Activated gamma-delta T cell treated with Interleukin-2 at 50 U/mL for 16 hours (primary cell): ENCODE data around the gene SH3BP1.

Source experiments
- DNase-seq: peaks from one replicate; pipeline ENCODE4 v3.0.0-alpha.2; 2020

SH3BP1 gene

DNA sequence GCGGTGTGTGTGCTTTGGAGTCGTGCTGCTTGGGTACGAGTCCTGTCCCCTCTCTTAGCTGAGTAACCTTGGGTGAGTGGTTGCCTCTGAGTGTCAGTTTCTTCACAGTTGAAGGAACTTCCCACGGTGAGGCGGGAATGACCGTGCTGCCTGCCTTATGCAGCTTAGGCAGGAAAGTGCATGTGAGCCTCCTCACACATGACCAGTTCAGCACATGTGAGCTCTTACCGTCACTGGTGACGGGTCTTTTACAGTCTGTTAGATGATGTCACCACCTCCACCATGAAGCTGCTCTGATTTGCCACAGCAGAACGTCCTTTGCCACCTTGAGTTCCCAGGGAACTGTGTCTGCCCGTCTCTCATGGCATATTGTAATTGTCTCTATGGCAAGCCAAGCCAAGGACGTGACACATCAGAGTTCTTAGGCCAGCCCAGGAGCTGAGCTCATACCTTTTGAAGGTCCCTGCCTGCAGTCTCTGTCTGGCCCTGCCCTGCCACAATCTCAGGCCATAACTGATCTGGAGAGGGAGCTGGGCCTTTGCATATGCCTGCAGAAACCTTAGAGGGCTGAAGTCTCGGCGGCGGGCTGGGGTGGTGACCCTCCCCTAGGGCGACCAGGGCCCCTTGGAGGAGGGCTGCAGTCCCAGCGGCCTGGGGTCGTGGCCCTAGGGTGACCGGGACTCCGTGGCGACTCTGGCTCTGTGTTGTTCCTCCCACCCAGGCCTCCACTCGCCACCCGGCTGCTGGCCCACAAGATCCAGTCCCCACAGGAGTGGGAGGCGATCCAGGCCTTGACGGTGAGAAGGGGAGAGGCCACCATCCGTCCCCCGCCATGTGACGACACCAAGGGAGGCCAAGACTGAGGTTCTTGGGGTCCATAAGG, 23.0 kb upstream of the SH3BP1 start:
- DNase-seq: no peak

GRCh38 chr22:37617431-37617830, 22.0 kb upstream of the SH3BP1 start:
- DNase-seq: no peak

DNA sequence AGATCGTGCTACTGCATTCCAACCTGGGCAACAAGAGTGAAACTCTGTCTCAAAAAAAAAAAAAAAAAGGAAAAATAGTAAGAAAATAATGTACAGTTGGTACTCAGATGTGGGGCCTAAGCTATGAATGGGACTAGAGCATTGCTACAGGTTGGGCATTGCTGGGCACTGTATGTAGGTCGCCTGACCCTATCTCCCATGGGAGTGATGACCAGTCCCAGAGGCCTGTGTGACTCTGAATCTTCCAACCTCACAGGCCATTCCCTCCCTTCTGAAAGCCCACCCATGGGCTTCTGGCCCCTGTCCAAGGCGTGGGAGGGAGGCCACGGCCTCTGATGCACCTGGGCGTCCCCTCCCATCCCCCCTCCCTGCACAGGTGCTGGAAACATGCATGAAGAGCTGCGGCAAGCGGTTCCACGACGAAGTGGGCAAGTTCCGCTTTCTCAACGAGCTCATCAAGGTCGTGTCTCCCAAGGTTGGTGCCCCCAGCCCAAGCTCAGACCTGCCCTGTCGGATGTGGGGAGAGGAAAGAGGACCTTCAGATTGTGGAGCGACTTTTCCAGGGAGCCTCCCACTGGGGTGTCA, 21.3 kb upstream of the SH3BP1 start:
- DNase-seq: no peak

DNA sequence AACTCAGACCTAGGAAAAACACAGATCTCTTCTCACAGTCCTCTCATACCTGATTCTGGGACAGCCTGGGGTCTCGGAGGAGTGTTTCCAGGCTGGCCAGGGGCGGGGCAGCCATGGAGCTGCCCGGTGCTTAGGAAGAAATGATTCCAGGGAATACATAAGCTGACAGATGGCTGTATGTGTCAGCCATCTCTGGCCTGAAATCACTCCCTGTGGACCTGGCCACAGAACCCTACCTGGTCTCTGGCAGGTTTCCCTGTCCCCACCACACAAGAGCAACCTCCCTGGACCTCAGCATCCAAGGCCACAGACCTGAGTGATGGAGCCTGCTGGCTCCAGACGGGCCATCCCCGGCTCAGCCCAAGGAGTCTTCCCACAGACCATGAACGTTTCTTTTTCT, 20.8 kb upstream of the SH3BP1 start:
- DNase-seq: no peak

- no peak for DNase-seq
Observed at GRCh38 chr22:37619991-37620390, 19.5 kb upstream of the SH3BP1 start.

- DNase-seq: no peak
Observed at GRCh38 chr22:37621352-37621860, 18.1 kb upstream of the SH3BP1 start.

DNA sequence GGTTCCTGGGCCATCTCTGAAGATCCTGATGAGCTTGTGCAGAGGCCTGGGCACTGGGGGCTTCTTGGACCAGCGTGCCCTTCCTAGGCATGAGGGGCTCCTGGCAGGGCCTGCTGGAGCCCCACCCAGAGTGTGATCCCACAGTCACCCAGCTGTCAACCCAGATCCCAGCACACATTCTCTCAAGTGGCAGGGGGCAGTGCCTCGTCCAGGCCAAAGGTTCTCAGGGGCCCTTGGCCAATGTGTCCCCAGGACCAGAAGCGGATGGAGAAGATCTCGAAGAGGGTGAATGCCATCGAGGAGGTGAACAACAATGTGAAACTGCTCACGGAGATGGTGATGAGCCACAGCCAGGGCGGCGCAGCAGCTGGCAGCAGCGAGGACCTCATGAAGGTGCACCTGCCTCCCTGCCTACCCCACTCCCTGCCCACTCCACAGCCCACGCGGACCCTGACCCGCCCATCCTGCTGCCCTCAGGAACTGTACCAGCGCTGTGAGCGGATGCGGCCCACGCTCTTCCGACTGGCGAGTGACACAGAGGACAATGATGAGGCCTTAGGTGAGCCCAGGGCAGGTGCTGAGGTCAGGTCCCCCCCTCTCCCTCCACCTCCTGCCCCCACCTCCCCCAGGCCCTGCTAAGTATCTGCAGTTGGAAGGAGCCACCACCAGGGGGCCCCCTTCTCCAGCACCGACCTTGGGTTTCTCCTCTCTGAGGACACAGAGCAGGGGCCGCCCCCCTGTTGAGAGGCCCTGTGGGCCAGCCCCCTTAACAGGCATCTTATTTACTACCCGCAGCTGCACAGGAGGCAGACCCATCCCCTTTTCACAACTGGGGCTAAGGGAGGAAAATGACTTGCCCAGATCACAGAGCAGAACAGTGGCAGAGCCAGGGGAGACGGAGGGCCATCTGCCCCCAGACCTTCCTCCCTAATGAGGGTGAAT, 16.1 kb upstream of the SH3BP1 start:
- peak; percentile 84 for DNase-seq

GRCh38 chr22:37624017-37624365, 15.5 kb upstream of the SH3BP1 start:
- no peak for DNase-seq

DNA sequence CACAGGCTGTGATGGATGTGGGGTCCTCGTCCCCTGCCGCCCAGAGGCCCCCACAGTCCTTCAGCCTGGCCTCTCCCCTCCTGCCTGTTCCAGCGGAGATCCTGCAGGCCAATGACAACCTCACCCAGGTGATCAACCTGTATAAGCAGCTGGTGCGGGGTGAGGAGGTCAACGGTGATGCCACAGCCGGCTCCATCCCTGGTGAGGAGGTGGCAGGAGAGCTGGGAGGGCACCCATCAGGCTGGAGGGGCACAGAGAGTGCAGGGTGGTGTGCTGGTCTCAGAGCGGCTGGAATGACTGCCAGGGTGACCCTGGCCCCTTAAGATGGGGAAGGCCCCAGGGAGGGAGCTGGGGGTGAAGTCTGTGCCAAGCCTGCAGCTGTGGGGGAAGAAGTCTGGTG, 14.6 kb upstream of the SH3BP1 start:
- no peak for DNase-seq

GRCh38 chr22:37625737-37626136, 13.7 kb upstream of the SH3BP1 start:
- DNase-seq: no peak

DNA sequence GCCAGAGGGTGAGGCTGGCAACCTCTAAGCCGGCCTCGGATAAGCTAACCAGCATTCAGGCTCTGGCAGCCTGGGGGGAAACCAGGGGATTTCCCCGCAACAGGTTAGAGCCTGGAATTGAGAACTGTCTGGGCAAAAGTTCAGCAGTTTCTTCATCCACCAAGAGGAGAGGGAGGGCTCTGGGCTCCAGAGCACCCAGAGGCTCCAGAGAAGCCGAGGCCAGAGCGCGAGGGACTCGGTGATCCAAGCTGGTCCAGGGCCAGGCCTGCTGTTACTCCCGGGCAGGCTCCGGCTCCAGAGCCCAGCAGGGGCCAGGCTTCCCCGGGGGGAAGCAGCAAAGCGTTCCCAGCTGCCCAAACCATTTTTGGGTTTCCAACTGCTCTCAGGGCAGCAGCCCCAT, 13.3 kb upstream of the SH3BP1 start:
- no peak for DNase-seq

DNA sequence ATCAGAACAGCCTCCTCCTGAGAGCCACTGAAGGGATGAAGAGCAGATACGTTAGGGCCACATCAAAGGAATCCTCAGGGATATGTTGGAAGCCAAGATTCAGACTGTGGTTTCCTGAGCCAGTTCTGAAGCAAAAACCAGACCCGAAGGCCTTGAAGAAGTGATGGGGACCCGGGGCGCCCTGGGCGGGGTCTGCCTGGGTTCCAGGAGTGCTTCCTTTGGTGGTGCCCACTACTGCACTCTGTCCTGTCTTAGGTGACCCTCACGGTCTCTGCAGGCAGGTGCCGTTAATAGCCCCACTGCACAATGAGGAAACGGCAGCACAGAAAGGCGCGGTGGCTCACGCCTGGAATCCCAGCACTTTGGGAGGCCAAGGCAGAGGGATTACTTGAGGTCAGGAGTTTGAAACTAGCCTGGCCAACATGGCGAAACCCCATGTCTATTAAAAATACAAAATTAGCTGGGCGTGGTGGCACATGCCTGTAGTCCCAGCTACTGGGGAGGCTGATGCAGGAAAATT, 12.9 kb upstream of the SH3BP1 start:
- DNase-seq: no peak

- no peak for DNase-seq
Observed at GRCh38 chr22:37627121-37627520, 12.3 kb upstream of the SH3BP1 start.

DNA sequence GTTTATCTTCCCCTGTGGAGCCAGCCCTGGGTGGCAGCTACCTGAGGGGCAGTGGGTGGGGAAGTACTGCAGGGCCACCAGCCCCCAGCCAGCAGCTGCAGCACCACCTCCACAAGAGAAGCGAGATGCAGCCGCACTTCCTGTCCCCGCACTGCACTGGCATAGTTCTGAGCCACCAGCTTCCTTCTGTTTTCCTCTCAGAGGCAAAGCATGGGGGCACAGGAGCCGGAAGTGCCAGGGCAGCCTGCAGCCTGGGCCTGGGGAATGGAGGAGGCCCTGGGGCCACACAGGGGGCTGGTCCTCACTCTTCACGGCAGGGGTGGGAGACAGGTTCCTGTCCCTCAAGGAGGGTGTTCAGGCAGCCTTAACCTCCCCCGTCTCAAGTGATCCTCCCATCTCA, 11.9 kb upstream of the SH3BP1 start:
- DNase-seq: peak; percentile 64

DNA sequence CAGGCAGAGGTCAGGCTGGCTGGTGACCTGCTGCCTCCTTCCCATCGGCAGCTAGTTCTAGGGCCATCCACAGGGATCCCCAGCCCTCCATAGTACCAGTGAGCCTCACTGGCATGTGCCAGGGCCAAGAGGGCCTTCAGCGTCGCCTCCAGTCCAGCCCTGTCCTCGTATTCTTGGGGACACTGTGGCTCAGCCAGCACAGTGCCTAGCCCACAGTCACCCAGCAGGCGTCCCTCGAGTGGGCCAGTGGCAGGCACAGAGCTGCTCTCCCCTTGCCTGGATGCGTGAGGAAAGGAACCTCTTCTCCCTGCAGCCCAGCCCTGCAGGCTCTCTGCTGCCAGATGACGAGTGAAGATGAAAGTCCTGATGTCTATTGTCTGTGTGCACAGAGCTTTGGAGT, 10.6 kb upstream of the SH3BP1 start:
- no peak for DNase-seq

DNA sequence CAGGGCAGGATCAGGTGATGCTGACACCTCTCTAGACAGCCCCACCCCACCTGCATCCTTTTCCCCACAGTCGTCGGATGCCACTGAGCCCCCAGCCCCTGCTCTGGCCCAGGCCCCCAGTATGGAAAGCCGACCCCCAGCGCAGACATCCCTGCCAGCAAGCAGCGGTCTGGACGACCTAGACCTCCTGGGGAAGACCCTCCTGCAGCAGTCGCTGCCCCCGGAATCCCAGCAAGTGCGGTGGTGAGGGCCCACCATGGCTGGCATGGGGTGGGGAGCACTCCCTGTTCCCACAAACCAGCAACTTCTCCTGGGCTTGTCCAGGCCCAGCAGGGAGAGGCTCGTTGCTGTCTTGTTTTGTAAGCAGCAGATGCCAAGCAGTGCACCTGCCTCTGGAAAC, 9.5 kb upstream of the SH3BP1 start:
- no peak for DNase-seq

DNA sequence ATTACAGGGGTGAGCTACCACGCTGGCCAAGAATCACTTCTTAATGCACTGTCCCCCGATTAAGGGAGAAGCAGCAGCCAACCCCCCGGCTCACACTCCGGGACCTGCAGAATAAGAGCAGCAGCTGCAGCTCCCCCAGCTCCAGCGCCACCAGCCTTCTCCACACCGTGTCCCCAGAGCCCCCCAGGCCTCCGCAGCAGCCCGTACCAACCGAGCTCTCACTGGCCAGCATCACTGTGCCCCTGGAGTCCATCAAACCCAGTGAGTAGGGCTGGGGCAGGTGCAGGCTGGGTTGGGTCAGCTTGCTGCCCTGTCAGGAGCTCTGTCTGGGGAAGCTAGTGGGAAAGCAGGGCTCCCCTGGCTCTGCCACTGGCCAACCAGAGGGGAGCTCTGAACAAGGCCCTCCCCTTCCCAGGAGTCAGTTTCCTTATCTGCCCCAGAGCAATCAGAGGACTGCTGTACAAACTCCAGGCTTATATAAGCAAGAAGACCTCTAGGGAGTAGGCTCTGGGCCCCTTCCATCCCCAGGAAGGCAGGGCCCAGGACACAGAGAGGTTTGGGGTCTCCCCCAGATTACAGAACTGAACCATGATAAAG, 8.5 kb upstream of the SH3BP1 start:
- DNase-seq: no peak

DNA sequence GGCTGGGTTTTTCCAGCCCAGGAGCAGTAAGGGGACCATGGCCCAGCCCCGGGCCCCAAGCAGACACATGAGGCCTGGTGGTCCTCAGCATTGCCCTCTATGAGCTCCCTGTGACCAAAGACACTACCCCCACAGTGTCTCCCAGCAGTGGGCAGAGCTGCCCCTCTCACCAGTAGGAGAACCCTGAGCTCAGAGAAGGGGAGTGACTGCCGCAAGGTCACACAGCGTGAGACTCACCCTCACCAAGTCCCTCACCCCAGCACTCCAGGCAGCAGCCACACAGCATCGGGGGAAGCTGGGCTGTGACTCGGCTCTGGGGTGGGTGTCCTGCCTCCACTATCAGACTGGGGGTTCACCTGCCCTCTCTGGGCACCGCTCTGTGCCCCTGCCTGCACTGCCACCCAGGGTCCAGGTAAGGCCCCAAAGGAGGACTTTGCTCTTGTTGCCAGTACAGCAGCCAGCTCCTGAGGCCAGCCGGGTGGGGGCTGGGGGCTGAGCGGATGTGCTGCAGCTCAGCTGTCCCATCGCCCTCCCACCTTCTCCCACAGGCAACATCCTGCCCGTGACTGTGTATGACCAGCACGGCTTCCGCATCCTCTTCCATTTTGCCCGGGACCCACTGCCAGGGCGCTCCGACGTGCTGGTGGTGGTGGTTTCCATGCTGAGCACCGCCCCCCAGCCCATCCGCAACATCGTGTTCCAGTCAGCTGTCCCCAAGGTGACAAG, 7.9 kb upstream of the SH3BP1 start:
- DNase-seq: peak; percentile 28

DNA sequence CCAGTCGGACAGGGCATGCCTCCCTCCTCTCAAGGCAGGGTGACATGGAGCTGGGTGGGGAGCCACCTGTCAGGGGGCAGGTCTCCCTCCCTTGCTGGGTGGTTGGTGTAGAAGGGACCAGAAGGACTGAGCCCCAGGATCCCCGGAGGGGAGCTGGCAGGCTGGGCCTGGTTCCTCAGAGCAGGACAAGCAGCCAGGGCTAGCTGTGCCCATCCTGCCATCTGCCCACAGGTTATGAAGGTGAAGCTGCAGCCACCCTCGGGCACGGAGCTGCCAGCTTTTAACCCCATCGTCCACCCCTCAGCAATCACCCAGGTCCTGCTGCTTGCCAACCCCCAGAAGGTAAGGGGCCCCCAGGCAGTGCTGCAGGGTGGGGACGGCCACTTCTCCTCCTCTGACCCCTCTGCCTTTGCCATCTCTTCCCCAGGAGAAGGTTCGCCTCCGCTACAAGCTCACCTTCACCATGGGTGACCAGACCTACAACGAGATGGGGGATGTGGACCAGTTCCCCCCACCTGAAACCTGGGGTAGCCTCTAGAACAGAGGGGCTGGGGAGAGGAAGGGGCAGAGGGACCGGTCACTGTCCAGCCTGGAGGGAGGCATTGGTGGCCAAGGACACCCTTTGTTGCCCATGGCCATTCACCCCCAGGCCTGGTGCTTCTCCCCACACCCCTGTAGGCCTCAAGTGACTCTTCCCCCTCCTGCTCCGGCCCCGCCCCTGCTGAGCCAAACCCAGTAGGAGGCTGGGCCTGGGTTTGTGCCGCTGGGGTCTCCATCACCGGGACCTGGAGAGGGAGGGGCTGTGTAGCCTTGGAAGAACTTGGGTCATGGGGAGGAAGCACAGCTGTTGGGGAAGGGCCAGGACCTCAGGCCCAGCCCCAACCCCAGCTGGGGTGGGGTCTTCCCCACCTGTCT, 7.0 kb upstream of the SH3BP1 start:
- no peak for DNase-seq

GRCh38 chr22:37633089-37633624, 6.3 kb upstream of the SH3BP1 start:
- DNase-seq: peak; percentile 55
